SK-N-MC (cell line): ENCODE data around the gene SLC31A1.

Source experiments
- EZH2 ChIP-seq: fragments of 200-600 bp; sonication (generic); IDR thresholded peaks from one replicate; pipeline ENCODE4 v1.6.1; 2017; ENCODE audit warnings: antibody characterized with exemption
- POLR2AphosphoS5 ChIP-seq: IDR thresholded peaks from 2 replicates; pipeline ENCODE4 v1.6.1; 2012; ENCODE audit warnings: mild to moderate bottlenecking, low read depth, low read length, borderline replicate concordance

- TF ChIP-seq POLR2AphosphoS5: no peak
- TF ChIP-seq EZH2: no peak
Measured at GRCh38 chr9:113290052-113290607, 68.8 kb downstream of the SLC31A1 start.
